IgD-negative memory B cell (primary cell): ENCODE results near the gene OSBPL5. TPM values are rescaled to one million over a fixed set of nuclear protein-coding genes. Genes with fewer than 3 reads are reported as not detected.

ENCODE experiments used
- H3K27ac Mint-ChIP-seq, 3 donors: one replicate each; pipeline ENCODE4 v1.8.0; 2020 to 2022; ENCODE audit warnings: mild to moderate bottlenecking in 3 of 3, mixed read lengths in 3 of 3, moderate library complexity in 1 of 3
- H3K27me3 Mint-ChIP-seq: one replicate; pipeline ENCODE4 v1.8.0; 2021; ENCODE audit warnings: mixed read lengths
- H3K36me3 Mint-ChIP-seq: one replicate; pipeline ENCODE4 v1.8.0; 2020; ENCODE audit warnings: mild to moderate bottlenecking, mixed read lengths
- H3K4me1 Mint-ChIP-seq, 3 donors: one replicate each; pipeline ENCODE4 v1.8.0; 2020 to 2022; ENCODE audit warnings: mixed read lengths in 3 of 3, mild to moderate bottlenecking in 1 of 3
- H3K4me3 Mint-ChIP-seq, 4 donors: one replicate each; pipeline ENCODE4 v1.8.0; 2020 to 2022; ENCODE audit warnings: mild to moderate bottlenecking in 4 of 4, mixed read lengths in 4 of 4, moderate library complexity in 3 of 4
- H3K9me3 Mint-ChIP-seq, 3 donors: one replicate each; pipeline ENCODE4 v1.8.0; 2020 to 2021; ENCODE audit warnings: mixed read lengths in 3 of 3, mild to moderate bottlenecking in 1 of 3
- polyA plus RNA-seq: library from polyadenylated mRNA; unstranded; fragments of 300-500 nt; fragmentation: Illumina TruSeq; gene quantifications from one replicate; pipeline ENCODE4 v1.2.3, GENCODE V29; 2021

OSBPL5 gene
- polyA plus RNA-seq, 1 donor from 2014 or later, result 0.25 TPM

- peaks cover 1% of the 10 kb centered on the region for H3K36me3 Mint-ChIP-seq
- H3K27me3 Mint-ChIP-seq, result peaks cover 5% of the 10 kb centered on the region
- no peaks in the 10 kb centered on the region for H3K4me1 Mint-ChIP-seq
- H3K4me3 Mint-ChIP-seq, result no peak overlapping the region
- H3K9me3 Mint-ChIP-seq, result peaks cover 0 to 5% (median 0%) of the 10 kb centered on the region in 3 donors
- H3K27ac Mint-ChIP-seq, result no peak overlapping the region
These were observed 56.9 kb downstream of the OSBPL5 start for GRCh38 chr11:3108183-3108721.

- H3K4me3 Mint-ChIP-seq, result no peak overlapping the region
- peaks cover 1% of the 10 kb centered on the region for H3K36me3 Mint-ChIP-seq
- no peaks in the 10 kb centered on the region for H3K4me1 Mint-ChIP-seq
- H3K27ac Mint-ChIP-seq, result no peak overlapping the region
- H3K9me3 Mint-ChIP-seq, result peaks cover 0 to 3% (median 0%) of the 10 kb centered on the region in 3 donors
- peaks cover 5% of the 10 kb centered on the region for H3K27me3 Mint-ChIP-seq
These were observed 57.4 kb downstream of the OSBPL5 start for GRCh38 chr11:3107608-3108182.

GRCh38 chr11:3106736-3107524 lies 58.2 kb downstream of the OSBPL5 start:
- no peak overlapping the region for H3K27ac Mint-ChIP-seq
- no peaks in the 10 kb centered on the region for H3K36me3 Mint-ChIP-seq
- H3K27me3 Mint-ChIP-seq, result peaks cover 5% of the 10 kb centered on the region
- H3K9me3 Mint-ChIP-seq, result no peaks in the 10 kb centered on the region
- no peak overlapping the region for H3K4me3 Mint-ChIP-seq
- H3K4me1 Mint-ChIP-seq, result no peaks in the 10 kb centered on the region

- no peaks in the 10 kb centered on the region for H3K4me1 Mint-ChIP-seq
- no peaks in the 10 kb centered on the region for H3K36me3 Mint-ChIP-seq
- H3K27ac Mint-ChIP-seq, result no peak overlapping the region
- peaks cover 5% of the 10 kb centered on the region for H3K27me3 Mint-ChIP-seq
- no peak overlapping the region for H3K4me3 Mint-ChIP-seq
- H3K9me3 Mint-ChIP-seq, result no peaks in the 10 kb centered on the region
These were observed 59.0 kb downstream of the OSBPL5 start for GRCh38 chr11:3105791-3106735.

- no peaks in the 10 kb centered on the region for H3K36me3 Mint-ChIP-seq
- no peaks in the 10 kb centered on the region for H3K9me3 Mint-ChIP-seq
- H3K4me3 Mint-ChIP-seq, result no peak overlapping the region
- no peaks in the 10 kb centered on the region for H3K4me1 Mint-ChIP-seq
- no peak overlapping the region for H3K27ac Mint-ChIP-seq
- peaks cover 5% of the 10 kb centered on the region for H3K27me3 Mint-ChIP-seq
These were observed 59.9 kb downstream of the OSBPL5 start for GRCh38 chr11:3104961-3105790.

DNA sequence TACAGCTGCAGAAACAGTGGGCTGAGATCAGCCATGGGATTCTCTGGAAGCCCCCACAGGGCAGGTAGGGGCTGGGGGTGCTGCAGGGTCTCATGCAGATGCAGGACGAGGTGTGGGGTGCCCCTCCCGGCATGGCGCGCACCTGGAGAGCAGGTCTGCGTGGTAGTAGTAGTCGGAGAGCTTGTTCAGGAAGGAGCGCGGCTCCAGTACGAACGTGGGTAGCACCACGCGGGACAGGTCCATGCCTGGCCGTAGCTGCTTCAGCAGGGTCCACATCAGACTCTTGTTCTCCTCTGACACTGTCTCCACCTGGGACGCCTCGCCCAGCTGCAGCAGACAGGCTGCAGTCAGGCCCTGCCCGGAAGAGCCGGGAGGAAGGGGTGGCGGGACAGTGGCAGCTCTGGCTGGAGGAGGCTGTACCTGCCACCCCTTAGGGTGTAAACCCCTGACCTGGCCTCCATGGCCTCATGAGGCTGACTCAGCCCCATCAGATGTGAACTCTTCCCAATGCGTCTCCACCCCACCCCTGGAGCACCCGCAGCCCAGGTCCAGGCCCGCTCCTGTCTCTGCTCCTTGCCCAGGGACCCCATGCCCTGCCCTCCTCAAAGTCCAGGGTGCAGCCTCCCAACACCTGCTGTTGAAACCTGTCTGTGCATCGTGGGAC lies 60.9 kb downstream of the OSBPL5 start:
- no peak overlapping the region for H3K27ac Mint-ChIP-seq
- no peaks in the 10 kb centered on the region for H3K4me1 Mint-ChIP-seq
- no peaks in the 10 kb centered on the region for H3K9me3 Mint-ChIP-seq
- peaks cover 5% of the 10 kb centered on the region for H3K27me3 Mint-ChIP-seq
- H3K4me3 Mint-ChIP-seq, result no peak overlapping the region
- H3K36me3 Mint-ChIP-seq, result no peaks in the 10 kb centered on the region

DNA sequence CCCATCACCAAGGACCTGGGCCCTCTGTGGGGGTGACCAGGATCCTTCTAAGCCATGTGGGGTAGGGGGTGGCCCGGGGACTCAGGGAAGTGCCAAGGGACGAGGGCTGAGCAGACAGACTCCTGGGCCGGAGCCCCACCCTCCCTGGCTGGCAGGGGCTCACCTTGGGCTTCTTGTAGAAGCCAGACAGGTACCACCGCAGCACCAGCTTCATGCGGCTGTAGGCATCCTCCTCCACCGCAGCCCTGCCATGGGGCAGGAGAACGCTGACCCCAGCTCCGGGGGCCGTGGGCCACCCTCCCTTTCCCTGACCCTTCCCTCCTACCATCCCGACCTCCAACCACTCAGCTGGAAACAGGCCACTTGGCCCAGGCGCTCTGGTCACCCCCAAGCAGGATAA lies 62.0 kb downstream of the OSBPL5 start:
- H3K4me1 Mint-ChIP-seq, result peaks cover 0 to 2% (median 0%) of the 10 kb centered on the region in 3 donors
- H3K4me3 Mint-ChIP-seq, result no peak overlapping the region

GRCh38 chr11:3102641-3102921 lies 62.5 kb downstream of the OSBPL5 start:
- Mint-ChIP-seq H3K36me3 (no peaks in the 10 kb centered on the region), H3K4me3 (no peak overlapping the region), H3K9me3 (no peaks in the 10 kb centered on the region), H3K27ac (no peak overlapping the region), H3K27me3 (peaks cover 5% of the 10 kb centered on the region), H3K4me1 (peaks cover 0 to 3% (median 0%) of the 10 kb centered on the region in 3 donors)

More for the DNA sequence above, 62.0 kb downstream of the OSBPL5 start:
- no peaks in the 10 kb centered on the region for H3K9me3 Mint-ChIP-seq
- no peaks in the 10 kb centered on the region for H3K36me3 Mint-ChIP-seq
- H3K27ac Mint-ChIP-seq, result no peak overlapping the region
- peaks cover 5% of the 10 kb centered on the region for H3K27me3 Mint-ChIP-seq

DNA sequence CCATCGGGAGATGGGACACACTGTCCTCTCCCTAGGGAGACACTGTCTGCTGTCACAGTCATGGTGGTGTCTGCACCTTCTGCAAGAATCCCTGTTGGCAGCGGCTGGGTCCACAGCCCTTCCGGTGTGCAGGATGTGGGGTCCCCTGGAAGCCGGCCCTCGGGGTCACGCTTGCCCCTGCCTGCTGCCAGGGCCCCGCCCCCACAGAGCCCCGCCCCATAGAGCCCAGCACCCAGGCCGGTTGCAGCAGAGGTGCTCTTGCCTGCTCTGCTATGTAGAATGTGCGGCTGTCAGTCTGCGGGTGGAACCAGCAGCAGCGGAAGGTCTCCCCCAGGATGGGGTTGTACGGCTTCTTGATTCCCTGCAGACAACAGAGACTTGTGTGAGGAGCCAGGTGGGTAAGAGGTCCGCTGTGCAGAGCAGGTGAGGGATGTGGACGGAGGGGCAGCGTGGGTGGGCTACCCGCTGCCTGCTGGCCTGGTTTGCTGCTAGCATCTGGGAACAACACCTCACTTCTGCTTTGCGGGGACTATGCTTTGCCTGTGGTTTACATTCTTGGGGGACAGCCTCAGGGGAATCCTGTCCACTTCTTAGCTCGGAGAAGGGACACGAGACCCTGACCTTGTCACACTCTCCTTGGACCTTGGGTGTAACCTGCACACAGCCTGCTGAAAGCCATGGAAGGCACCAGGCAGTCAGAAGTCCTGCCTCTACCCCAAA lies 63.0 kb downstream of the OSBPL5 start:
- peaks cover 4% of the 10 kb centered on the region for H3K27me3 Mint-ChIP-seq
- no peak overlapping the region for H3K27ac Mint-ChIP-seq
- no peak overlapping the region for H3K4me3 Mint-ChIP-seq

DNA sequence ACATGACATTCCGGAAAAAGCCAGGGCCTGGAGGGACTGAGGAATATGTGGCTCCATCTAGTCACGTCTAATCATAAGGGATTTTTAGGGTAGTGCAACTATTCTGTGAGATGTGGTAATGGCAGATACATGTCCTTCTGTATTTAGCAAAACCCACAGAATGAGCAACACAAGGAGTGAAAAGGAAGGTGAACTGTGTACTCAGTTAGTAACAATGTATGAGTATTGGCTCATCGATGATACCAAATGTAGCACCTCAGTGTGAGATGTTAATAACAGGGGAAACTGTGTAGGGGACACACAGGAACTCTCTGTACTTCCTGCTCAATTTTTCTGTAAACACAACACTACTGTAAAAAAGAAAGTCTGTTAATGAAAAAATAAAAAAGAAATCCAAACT lies 65.9 kb downstream of the OSBPL5 start:
- no peak overlapping the region for H3K4me3 Mint-ChIP-seq
- peaks cover 5% of the 10 kb centered on the region for H3K27me3 Mint-ChIP-seq
- peaks cover 0 to 3% (median 0%) of the 10 kb centered on the region in 3 donors for H3K4me1 Mint-ChIP-seq
- no peaks in the 10 kb centered on the region for H3K9me3 Mint-ChIP-seq
- no peak overlapping the region for H3K27ac Mint-ChIP-seq
- H3K36me3 Mint-ChIP-seq, result no peaks in the 10 kb centered on the region

More for the DNA sequence above, 63.0 kb downstream of the OSBPL5 start:
- Mint-ChIP-seq H3K4me1 (peaks cover 0 to 3% (median 0%) of the 10 kb centered on the region in 3 donors), H3K36me3 (no peaks in the 10 kb centered on the region), H3K9me3 (no peaks in the 10 kb centered on the region)

GRCh38 chr11:3096909-3097530 lies 68.1 kb downstream of the OSBPL5 start:
- no peaks in the 10 kb centered on the region for H3K9me3 Mint-ChIP-seq
- H3K4me1 Mint-ChIP-seq, result peaks cover 0 to 3% (median under 1%) of the 10 kb centered on the region in 3 donors
- H3K36me3 Mint-ChIP-seq, result no peaks in the 10 kb centered on the region
- no peak overlapping the region for H3K4me3 Mint-ChIP-seq
- H3K27me3 Mint-ChIP-seq, result peaks cover 6% of the 10 kb centered on the region
- no peak overlapping the region for H3K27ac Mint-ChIP-seq

GRCh38 chr11:3095712-3096361 lies 69.3 kb downstream of the OSBPL5 start:
- Mint-ChIP-seq H3K27ac (peak overlapping the region in 1 of 3 donors; percentile 79), H3K4me3 (no peak overlapping the region), H3K36me3 (no peaks in the 10 kb centered on the region), H3K27me3 (peaks cover 8% of the 10 kb centered on the region), H3K4me1 (peaks cover 0 to 3% (median 3%) of the 10 kb centered on the region in 3 donors), H3K9me3 (no peaks in the 10 kb centered on the region)
